Measurements from ENCODE around the gene TMEM259. TPM values are rescaled to one million over a fixed set of nuclear protein-coding genes. Genes with fewer than 3 reads are reported as not detected.

The TMEM259 gene
- total RNA-seq, 1 donor from 2014 or later = 119 TPM

- Histone ChIP-seq H3K4me1 (peaks cover 23% of the 10 kb centered on the region), H3K9me3 (replicated peaks) (no peaks in the 10 kb centered on the region), H3K27ac (replicated peaks) (no peak overlapping the region), H3K36me3 (peaks cover 56% of the 10 kb centered on the region), H3K27me3 (ENCODE audit: low read depth) (no peaks in the 10 kb centered on the region), H3K4me3 (no peak overlapping the region)
- no peak for DNase-seq
- no peak for TF ChIP-seq CTCF (IDR thresholded peaks at IDR 0.05; ENCODE audit: borderline replicate concordance)
- intact Hi-C loops (cut with micrococcal nuclease) = no loop called here
These were observed 10.9 kb downstream of the TMEM259 start for GRCh38 chr19:1009981-1010538.

- Histone ChIP-seq H3K36me3 (peaks cover 55% of the 10 kb centered on the region), H3K27me3 (ENCODE audit: low read depth) (no peaks in the 10 kb centered on the region), H3K9me3 (replicated peaks) (no peaks in the 10 kb centered on the region), H3K4me3 (no peak overlapping the region), H3K27ac (replicated peaks) (no peak overlapping the region), H3K4me1 (peaks cover 16% of the 10 kb centered on the region)
- no peak for DNase-seq
- TF ChIP-seq CTCF (IDR thresholded peaks at IDR 0.05; ENCODE audit: borderline replicate concordance) = no peak
- intact Hi-C loops (cut with micrococcal nuclease) = no loop called here
These were observed 11.6 kb downstream of the TMEM259 start for GRCh38 chr19:1009041-1009980.

- no peak overlapping the region for H3K4me3 ChIP-seq
- H3K36me3 ChIP-seq = peaks cover 46% of the 10 kb centered on the region
- intact Hi-C loops (cut with micrococcal nuclease) = no loop called here
- no peak for TF ChIP-seq CTCF (IDR thresholded peaks at IDR 0.05; ENCODE audit: borderline replicate concordance)
- no peak overlapping the region for H3K27ac ChIP-seq (replicated peaks)
- H3K9me3 ChIP-seq (replicated peaks) = no peaks in the 10 kb centered on the region
- DNase-seq = no peak
- H3K27me3 ChIP-seq (ENCODE audit: low read depth) = peaks cover 2% of the 10 kb centered on the region
- H3K4me1 ChIP-seq = peaks cover 8% of the 10 kb centered on the region
These were observed 12.5 kb downstream of the TMEM259 start for GRCh38 chr19:1008268-1009040.

GRCh38 chr19:1007399-1008251 lies 13.3 kb downstream of the TMEM259 start:
- intact Hi-C loops (cut with micrococcal nuclease) = no loop called here
- no peak for TF ChIP-seq CTCF (IDR thresholded peaks at IDR 0.05; ENCODE audit: borderline replicate concordance)
- peaks cover 8% of the 10 kb centered on the region for H3K4me1 ChIP-seq
- peaks cover 11% of the 10 kb centered on the region for H3K27me3 ChIP-seq (ENCODE audit: low read depth)
- H3K36me3 ChIP-seq = peaks cover 38% of the 10 kb centered on the region
- H3K27ac ChIP-seq (replicated peaks) = no peak overlapping the region
- no peaks in the 10 kb centered on the region for H3K9me3 ChIP-seq (replicated peaks)
- no peak overlapping the region for H3K4me3 ChIP-seq
- no peak for DNase-seq
